Activated naive CD8-positive, alpha-beta T cell treated with anti-CD3 and anti-CD28 coated beads for 36 hours (primary cell): ENCODE results near the gene HTR3B. TPM values are rescaled to one million over a fixed set of nuclear protein-coding genes. Genes with fewer than 3 reads are reported as not detected.

Experiments
- DNase-seq: peaks from one replicate; pipeline ENCODE4 v3.0.0; 2021
- H3K27ac Mint-ChIP-seq: one replicate; pipeline ENCODE4 v1.8.0; 2022; ENCODE audit warnings: mild to moderate bottlenecking, moderate library complexity, mixed read lengths
- H3K27me3 Mint-ChIP-seq: one replicate; pipeline ENCODE4 v1.8.0; 2022; ENCODE audit warnings: mild to moderate bottlenecking, mixed read lengths
- H3K36me3 Mint-ChIP-seq: one replicate; pipeline ENCODE4 v1.8.0; 2021; ENCODE audit warnings: mild to moderate bottlenecking, mixed read lengths
- H3K4me1 Mint-ChIP-seq: one replicate; pipeline ENCODE4 v1.8.0; 2021; ENCODE audit warnings: mixed read lengths
- H3K4me3 Mint-ChIP-seq: one replicate; pipeline ENCODE4 v1.8.0; 2022; ENCODE audit warnings: mild to moderate bottlenecking, moderate library complexity, mixed read lengths
- H3K9me3 Mint-ChIP-seq: one replicate; pipeline ENCODE4 v1.8.0; 2022; ENCODE audit warnings: mixed read lengths
- total RNA-seq, 2 experiments: library from RNA; stranded (reverse); gene quantifications; one replicate each; pipeline ENCODE4 v1.2.3, GENCODE V29; 2021

Gene HTR3B
- total RNA-seq: not detected

GRCh38 chr11:113904379-113905101 lies at the start of gene HTR3B:
Gene HTR3B, plus strand, starts transcription at chr11:113904796. Its CDS starts 138 bp downstream, at chr11:113904934.
- no peaks in the 10 kb centered on the region for H3K9me3 Mint-ChIP-seq
- H3K4me3 Mint-ChIP-seq: no peak within 1 kb of the TSS
- no peak for DNase-seq
- H3K4me1 Mint-ChIP-seq: no peaks in the 10 kb centered on the region
- H3K27ac Mint-ChIP-seq: no peak within 1 kb of the TSS
- peaks cover 17% of the 10 kb centered on the region for H3K27me3 Mint-ChIP-seq
- no peaks in the 10 kb centered on the region for H3K36me3 Mint-ChIP-seq

DNA sequence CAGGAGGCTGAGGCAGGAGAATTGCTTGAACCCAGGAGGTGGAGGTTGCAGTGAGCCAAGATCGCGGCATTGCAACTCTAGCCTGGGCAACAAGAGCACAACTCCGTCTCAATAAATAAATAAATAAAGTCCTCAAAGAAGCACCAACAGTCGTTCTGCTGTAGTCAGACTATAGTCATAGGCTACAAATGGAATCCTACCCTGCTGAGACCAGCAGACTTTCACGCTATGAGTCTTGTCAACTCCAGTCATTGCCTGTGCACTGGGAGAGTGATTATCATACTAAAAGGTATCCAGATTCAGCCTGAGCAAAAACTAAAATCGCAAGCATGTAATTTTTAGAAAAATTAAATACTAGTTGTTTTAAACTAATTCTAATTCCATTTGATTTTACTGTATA lies 48.8 kb upstream of the HTR3B start:
- H3K27me3 Mint-ChIP-seq: no peaks in the 10 kb centered on the region

DNA sequence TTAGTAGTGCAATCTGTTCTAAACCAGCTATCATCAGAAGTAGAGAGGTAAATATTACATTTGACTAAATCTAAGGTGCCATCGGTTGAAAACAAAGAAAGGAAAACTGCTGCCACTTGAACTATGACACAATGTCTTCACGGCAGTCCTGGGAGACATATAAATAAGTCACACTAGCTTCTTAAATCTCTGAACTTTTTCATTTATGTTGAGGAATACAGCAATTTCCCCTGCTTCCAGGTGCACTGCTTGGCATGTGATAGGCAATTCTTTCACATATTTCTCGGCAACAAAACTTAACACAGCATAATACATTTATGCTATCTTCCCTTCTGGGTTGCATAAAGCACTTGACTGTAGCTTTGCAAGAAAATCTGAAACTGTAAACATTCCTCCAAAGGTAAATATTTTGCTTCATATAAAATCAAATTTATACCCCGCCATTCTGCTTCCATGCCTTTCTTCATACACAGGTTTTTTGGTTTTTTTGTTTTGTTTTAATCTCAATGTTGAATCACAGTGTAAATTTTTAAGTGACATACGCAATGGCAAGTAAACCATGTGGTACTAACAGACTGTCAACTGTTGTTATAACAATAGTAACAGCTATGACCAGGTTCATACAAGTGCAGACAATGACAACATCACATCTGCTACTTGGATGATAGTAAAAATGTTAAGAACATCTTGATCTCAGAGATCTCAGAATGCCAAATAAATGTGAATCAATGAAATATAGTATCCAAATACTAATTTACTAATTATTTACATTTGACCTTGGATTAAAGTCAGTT lies 47.4 kb upstream of the HTR3B start:
- Mint-ChIP-seq H3K27me3 (no peaks in the 10 kb centered on the region), H3K4me1 (peaks cover 9% of the 10 kb centered on the region), H3K9me3 (no peaks in the 10 kb centered on the region), H3K27ac (no peak overlapping the region), H3K36me3 (peaks cover 2% of the 10 kb centered on the region), H3K4me3 (no peak overlapping the region)
- DNase-seq: no peak

More for the DNA sequence above, 48.8 kb upstream of the HTR3B start:
- DNase-seq: no peak
- Mint-ChIP-seq H3K4me1 (peaks cover 9% of the 10 kb centered on the region), H3K4me3 (no peak overlapping the region), H3K27ac (no peak overlapping the region), H3K36me3 (peaks cover 7% of the 10 kb centered on the region), H3K9me3 (no peaks in the 10 kb centered on the region)

DNA sequence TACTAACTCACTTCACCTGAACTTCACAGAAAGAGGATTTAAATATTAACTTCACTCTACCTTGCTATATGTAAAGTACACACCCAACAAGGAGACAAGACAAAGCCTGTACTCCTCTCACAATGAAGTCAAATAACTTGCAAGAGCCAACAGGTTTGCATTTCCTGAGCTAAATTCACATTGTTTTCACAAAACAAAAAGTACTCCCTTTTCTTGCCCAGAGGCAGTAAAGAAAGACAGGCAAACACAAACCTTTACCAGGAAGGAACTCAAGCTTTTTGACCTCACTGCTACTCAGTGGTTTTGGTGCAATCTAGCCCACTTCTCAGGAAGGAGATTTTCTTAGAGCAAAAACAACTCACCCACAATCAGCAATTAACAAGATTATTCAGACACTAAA lies 44.9 kb upstream of the HTR3B start:
- H3K4me1 Mint-ChIP-seq: peaks cover 14% of the 10 kb centered on the region

DNA sequence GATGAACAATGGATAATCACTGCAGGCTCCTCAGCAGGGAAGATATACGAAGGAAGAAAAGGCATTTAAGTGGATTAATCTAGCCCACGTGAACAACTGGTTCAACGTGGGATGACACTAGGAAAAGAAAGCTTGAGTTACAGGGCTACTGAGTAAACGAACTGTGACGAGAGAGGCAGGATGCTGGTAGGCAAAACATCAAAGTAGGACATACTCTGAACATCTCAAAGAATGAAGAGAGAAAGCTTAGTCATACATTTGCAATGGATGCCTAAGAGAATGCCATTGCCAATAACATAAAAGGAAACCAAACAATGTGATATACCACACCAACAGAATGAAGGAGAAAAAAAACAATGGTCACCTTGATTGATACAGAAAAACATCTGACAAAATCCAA lies 42.2 kb upstream of the HTR3B start:
- Mint-ChIP-seq H3K27ac (no peak overlapping the region), H3K9me3 (no peaks in the 10 kb centered on the region), H3K4me1 (peaks cover 12% of the 10 kb centered on the region), H3K4me3 (no peak overlapping the region), H3K36me3 (peaks cover 13% of the 10 kb centered on the region), H3K27me3 (no peaks in the 10 kb centered on the region)
- no peak for DNase-seq

More for the DNA sequence above, 44.9 kb upstream of the HTR3B start:
- H3K27me3 Mint-ChIP-seq: no peaks in the 10 kb centered on the region
- no peak for DNase-seq
- H3K9me3 Mint-ChIP-seq: no peaks in the 10 kb centered on the region
- peaks cover 8% of the 10 kb centered on the region for H3K36me3 Mint-ChIP-seq
- no peak overlapping the region for H3K4me3 Mint-ChIP-seq
- H3K27ac Mint-ChIP-seq: no peak overlapping the region

GRCh38 chr11:113864410-113864809 lies 40.2 kb upstream of the HTR3B start:
- Mint-ChIP-seq H3K36me3 (peaks cover 13% of the 10 kb centered on the region), H3K4me1 (peaks cover 17% of the 10 kb centered on the region), H3K4me3 (no peak overlapping the region), H3K27me3 (no peaks in the 10 kb centered on the region), H3K9me3 (no peaks in the 10 kb centered on the region), H3K27ac (no peak overlapping the region)
- DNase-seq: no peak

- Mint-ChIP-seq H3K36me3 (peaks cover 13% of the 10 kb centered on the region), H3K4me3 (no peak overlapping the region), H3K27ac (no peak overlapping the region), H3K4me1 (peaks cover 10% of the 10 kb centered on the region), H3K27me3 (no peaks in the 10 kb centered on the region), H3K9me3 (no peaks in the 10 kb centered on the region)
- DNase-seq: no peak
These were observed 38.7 kb upstream of the HTR3B start for GRCh38 chr11:113865873-113866272.

DNA sequence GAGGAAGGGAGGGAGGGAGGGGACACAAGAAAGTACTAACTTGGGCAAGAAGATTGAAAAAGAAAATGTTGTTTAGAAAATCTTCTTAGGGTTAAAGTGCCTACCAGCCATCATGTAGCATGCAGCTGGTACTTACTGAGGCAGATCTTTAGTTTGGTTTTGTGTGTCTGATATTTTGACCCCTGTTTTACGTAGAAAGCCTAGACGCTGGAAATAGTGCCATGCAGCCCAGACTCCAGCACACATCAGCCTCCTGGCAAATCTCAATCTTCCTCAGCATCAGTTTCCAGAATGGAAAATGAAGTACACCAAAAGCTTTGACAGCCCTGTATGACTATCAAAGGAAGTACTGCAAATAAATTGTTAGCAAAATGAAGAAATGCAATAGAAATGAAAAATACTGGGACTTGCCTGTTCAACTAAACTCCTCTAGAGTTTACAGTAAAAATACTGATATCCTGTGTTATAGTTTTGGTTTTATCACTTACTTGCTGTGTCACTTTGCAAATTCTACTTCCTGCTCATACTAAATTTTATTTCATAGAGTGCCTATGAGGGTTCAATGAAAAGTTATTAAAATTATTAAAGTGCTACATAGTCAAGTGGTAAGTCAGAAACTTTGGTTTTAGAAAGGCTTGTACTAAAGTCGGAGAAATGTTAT lies 36.6 kb upstream of the HTR3B start:
- Mint-ChIP-seq H3K4me1 (peaks cover 7% of the 10 kb centered on the region), H3K36me3 (peaks cover 10% of the 10 kb centered on the region), H3K27me3 (no peaks in the 10 kb centered on the region), H3K9me3 (no peaks in the 10 kb centered on the region), H3K27ac (no peak overlapping the region), H3K4me3 (no peak overlapping the region)
- no peak for DNase-seq

DNA sequence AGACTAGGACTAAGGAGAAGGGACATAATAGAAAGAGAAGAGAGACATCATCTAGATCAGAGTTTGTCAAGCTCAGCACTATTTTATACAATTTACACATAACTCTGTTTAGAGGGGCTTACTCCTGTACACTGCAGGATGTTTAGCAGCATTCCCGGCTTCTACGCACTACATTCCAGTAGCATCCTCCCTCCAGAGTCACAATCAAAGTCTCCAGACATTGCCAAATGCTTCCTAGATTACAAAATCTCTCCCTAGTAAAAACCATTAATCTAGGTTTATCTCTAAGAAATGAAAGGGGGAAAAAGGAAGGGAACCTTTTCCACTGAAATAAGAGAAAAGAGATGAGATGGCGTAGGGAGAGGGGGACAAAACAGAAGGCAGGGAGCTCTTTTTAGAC lies 33.3 kb upstream of the HTR3B start:
- Mint-ChIP-seq H3K36me3 (peaks cover 8% of the 10 kb centered on the region), H3K4me3 (no peak overlapping the region), H3K27ac (no peak overlapping the region), H3K9me3 (no peaks in the 10 kb centered on the region), H3K27me3 (no peaks in the 10 kb centered on the region), H3K4me1 (peaks cover 23% of the 10 kb centered on the region)
- DNase-seq: no peak

GRCh38 chr11:113873236-113873626 lies 31.4 kb upstream of the HTR3B start:
- Mint-ChIP-seq H3K27me3 (no peaks in the 10 kb centered on the region), H3K4me3 (peak overlapping the region; percentile 56), H3K36me3 (peaks cover 2% of the 10 kb centered on the region), H3K9me3 (peaks cover 1% of the 10 kb centered on the region), H3K4me1 (peaks cover 30% of the 10 kb centered on the region), H3K27ac (no peak overlapping the region)
- no peak for DNase-seq

DNA sequence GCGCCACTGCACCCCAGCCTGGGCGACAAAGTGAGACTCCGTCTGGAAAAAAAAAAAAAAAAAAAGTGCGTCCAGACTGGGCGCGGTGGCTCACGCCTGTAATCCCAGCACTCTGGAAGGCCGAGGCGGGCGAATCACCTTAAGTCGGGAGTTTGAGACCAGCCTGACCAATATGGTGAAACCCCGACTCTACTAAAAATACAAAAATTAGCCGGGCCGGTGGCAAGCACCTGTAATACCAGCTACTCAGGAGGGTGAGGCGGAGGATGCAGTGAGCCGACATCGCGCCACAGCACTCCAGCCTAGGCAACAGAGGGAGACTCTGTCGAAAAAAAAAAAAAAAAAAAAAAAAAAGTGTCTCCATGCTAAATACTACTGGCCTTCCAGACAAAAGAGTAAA lies 30.5 kb upstream of the HTR3B start:
- no peaks in the 10 kb centered on the region for H3K27me3 Mint-ChIP-seq
- H3K36me3 Mint-ChIP-seq: peaks cover 2% of the 10 kb centered on the region
- H3K4me3 Mint-ChIP-seq: peak overlapping the region; percentile 84
- H3K4me1 Mint-ChIP-seq: peaks cover 30% of the 10 kb centered on the region
- peak overlapping the region; percentile 73 for H3K27ac Mint-ChIP-seq
- no peak for DNase-seq
- H3K9me3 Mint-ChIP-seq: peaks cover 1% of the 10 kb centered on the region

- peaks cover 2% of the 10 kb centered on the region for H3K36me3 Mint-ChIP-seq
- peaks cover 1% of the 10 kb centered on the region for H3K9me3 Mint-ChIP-seq
- peak overlapping the region; percentile 84 for H3K4me3 Mint-ChIP-seq
- H3K27ac Mint-ChIP-seq: peak overlapping the region; percentile 73
- peaks cover 30% of the 10 kb centered on the region for H3K4me1 Mint-ChIP-seq
- no peak for DNase-seq
- H3K27me3 Mint-ChIP-seq: no peaks in the 10 kb centered on the region
These were observed 29.9 kb upstream of the HTR3B start for GRCh38 chr11:113874581-113875233.

DNA sequence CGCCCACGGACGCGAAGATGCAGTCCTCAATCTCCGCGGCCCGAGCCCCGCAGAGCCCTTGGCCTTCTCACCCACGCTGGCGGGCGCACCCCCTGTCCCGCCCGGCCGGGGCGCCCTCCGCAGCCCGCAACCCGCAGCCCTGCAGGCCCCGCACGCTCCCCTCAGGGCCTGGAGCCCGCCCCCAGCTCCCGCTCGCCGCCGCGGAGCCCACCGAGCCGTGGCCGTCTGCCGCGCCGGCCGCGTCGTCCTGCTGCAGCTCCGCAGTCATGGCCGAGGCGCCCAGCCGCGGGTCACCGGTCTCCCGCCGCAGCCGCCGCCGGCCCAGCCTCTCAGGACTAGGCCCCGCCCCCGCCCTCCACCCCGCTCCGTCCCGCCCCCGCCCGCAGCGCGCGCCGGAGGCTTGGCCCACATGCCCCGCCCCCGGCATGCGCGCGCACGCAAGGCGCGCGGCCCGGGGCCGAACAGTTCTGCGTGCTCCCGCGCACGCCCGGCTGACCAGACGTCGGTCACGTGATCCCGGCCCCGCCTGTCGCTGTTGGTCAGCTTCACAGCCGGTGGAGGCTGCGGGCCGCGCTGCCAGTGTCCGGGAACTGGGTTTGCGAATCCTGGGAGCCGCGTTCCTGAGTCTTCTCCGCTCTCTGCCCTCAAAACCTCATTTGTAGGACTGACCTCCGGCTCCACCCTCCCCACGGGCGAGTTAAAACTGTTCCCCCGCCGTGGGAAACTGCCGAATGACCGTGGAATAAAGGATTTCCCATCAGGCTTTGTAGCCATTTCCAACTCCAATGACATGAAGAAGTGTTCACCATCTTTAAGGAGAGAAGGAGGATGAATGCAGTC lies 29.1 kb upstream of the HTR3B start, which contains the start of gene USP28:
TSS of gene USP28 (minus strand) at position 339 of the 840 bp plus-strand sequence. CDS start at position 268, 71 bp downstream.
- H3K4me3 Mint-ChIP-seq: peak within 1 kb of the TSS; percentile 96
- no peaks in the 10 kb centered on the region for H3K27me3 Mint-ChIP-seq
- DNase-seq: peak; percentile 85
- peaks cover 2% of the 10 kb centered on the region for H3K36me3 Mint-ChIP-seq
- peaks cover 30% of the 10 kb centered on the region for H3K4me1 Mint-ChIP-seq
- peak within 1 kb of the TSS; percentile 94 for H3K27ac Mint-ChIP-seq
- H3K9me3 Mint-ChIP-seq: peaks cover 1% of the 10 kb centered on the region
